Measurements from ENCODE around the gene HMGB1. TPM values are rescaled to one million over a fixed set of nuclear protein-coding genes. Genes with fewer than 3 reads are reported as not detected.

Gene HMGB1
- total RNA-seq, 3 donors from 2014 or later, result 178 to 303 (median 259) TPM

DNA sequence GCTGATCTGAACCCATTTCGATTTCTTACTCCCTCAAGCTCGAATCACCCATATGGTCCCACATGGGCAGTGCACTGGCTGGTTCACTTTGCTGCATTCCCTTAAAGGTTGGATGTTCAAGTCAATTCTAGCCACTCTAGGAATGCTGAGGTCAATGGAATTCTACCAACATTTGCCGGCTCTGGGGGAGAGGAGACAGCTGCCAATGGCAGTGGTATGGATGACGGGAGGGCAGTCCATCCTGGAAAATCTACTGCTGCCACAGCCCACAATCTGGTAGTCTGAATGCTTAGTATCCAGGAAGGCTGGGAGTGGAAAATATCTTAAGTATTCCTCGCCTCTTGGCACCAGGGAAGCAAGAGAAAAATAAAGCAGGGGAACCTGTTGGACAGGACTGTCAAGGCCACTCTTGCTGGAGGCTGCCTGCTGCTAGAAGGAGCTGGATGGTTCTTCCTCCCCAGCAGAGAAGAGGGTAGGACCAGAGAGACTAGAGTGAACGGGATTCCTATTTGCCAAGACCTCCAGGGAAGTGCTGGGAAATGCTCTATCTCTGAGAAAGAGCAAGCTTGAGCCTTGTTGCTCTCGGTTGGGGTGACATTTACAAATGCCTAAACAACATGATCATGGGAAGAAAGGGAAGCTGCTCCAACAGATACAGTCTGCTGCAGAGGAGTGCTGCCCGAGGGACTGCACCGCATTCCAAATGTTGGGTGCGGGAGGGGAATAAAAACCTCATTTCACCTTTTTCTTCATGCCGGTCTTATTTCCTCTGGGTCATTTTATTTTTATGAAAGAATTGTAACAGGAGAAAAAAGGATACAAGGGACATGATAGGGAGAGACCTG, 20.7 kb upstream of the HMGB1 start:
- H3K9me3 ChIP-seq, result no peaks in the 10 kb centered on the region
- ATAC-seq, result peak; percentile 54
- no peaks in the 10 kb centered on the region for H3K4me1 ChIP-seq (ENCODE audit: low read depth)
- H3K36me3 ChIP-seq (ENCODE audit: low read depth), result no peaks in the 10 kb centered on the region
- DNase-seq, result peak in 1 of 3 donors; percentile 61
- H3K4me3 ChIP-seq, result no peak overlapping the region
- intact Hi-C loops (cut with DNase I, micrococcal nuclease), result no loop called here
- TF ChIP-seq, protein P1, sequence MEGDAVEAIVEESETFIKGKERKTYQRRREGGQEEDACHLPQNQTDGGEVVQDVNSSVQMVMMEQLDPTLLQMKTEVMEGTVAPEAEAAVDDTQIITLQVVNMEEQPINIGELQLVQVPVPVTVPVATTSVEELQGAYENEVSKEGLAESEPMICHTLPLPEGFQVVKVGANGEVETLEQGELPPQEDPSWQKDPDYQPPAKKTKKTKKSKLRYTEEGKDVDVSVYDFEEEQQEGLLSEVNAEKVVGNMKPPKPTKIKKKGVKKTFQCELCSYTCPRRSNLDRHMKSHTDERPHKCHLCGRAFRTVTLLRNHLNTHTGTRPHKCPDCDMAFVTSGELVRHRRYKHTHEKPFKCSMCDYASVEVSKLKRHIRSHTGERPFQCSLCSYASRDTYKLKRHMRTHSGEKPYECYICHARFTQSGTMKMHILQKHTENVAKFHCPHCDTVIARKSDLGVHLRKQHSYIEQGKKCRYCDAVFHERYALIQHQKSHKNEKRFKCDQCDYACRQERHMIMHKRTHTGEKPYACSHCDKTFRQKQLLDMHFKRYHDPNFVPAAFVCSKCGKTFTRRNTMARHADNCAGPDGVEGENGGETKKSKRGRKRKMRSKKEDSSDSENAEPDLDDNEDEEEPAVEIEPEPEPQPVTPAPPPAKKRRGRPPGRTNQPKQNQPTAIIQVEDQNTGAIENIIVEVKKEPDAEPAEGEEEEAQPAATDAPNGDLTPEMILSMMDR (IDR thresholded peaks at IDR 0.05), result no peak

DNA sequence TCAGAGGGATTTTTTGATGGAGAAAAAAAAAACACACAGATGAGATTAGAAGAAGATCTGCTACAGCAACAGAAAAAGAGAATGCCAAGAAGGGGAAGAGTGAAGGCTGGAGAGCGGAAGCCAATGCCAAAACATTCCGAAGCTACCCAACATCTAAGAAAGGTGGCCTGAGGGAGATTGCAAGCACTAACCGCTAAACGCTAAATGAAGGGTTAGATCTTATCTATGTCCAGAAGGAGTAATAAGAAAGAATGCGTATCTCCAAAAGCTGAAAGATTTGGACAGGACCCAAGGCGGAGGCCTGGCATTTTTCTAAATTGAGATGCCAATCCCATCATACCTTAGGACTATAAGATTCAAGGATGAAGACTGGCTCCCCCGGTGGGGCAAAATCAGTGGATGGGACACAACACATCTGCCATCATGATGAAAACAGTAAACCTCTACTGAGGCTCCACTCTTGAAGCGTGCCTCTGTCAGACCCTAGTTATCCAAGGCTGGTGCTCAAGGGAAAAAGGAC, 15.6 kb upstream of the HMGB1 start:
- TF ChIP-seq, protein P1 (IDR thresholded peaks at IDR 0.05), result no peak
- H3K36me3 ChIP-seq (ENCODE audit: low read depth), result no peaks in the 10 kb centered on the region
- ATAC-seq, result no peak
- H3K4me1 ChIP-seq (ENCODE audit: low read depth), result no peaks in the 10 kb centered on the region
- no peak for DNase-seq
- no peaks in the 10 kb centered on the region for H3K9me3 ChIP-seq
- H3K4me3 ChIP-seq, result no peak overlapping the region
- intact Hi-C loops (cut with DNase I, micrococcal nuclease), result no loop called here

DNA sequence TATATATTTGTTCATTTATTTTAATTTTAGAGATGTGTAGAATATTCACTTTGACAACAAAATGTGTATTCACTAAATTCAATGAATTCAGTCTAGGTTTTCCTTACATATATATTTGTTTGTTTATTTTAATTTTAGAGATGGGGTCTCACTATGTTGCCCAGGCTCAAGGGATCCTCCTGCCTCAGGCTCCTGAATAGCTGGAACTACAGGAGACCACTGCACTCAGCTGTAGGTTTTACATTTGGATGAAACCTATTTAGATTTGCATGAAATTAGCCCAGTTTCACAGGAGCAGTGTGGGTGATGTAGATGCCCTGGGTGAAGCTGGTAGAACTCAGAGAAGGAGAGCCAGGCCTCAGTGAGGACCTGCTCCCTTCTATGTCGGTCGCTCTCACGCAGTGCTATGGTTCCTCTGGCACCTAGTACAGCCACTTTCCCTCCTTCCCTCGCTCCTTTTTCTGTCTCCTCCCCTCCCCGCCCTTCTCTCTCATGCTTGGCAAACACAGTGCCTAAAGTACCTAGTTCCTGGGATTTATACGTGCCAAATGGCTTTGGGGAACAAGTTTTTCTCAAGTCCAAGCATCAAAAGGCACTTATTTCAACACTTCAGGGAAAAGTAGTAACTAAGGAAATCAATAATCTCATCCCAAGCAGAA, 14.7 kb upstream of the HMGB1 start:
- Histone ChIP-seq H3K9me3 (no peaks in the 10 kb centered on the region), H3K4me3 (no peak overlapping the region), H3K4me1 (ENCODE audit: low read depth) (no peaks in the 10 kb centered on the region), H3K36me3 (ENCODE audit: low read depth) (no peaks in the 10 kb centered on the region)
- ATAC-seq, result peak; percentile 82
- TF ChIP-seq, protein P1 (IDR thresholded peaks at IDR 0.05), result no peak
- peak in 1 of 3 donors; percentile 39 for DNase-seq
- intact Hi-C loops (cut with DNase I, micrococcal nuclease), result no loop called here

DNA sequence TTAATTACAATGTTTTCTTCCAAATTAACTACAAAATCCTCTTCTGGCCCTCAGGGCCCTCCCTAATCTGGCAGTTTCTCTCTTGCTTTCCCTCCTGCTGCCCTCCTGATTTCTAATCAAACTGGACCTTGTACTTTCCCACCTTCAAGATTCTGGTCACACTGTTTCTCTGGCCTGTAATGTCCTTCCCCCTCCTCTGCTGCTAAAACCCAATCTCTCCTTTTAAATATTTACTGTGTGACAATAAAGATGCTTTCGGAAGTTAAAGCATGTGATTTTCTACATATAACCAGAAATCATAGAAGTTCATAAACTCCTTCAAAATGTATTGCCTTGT, 14.1 kb upstream of the HMGB1 start:
- no peak for ATAC-seq
- TF ChIP-seq, protein P1 (IDR thresholded peaks at IDR 0.05), result no peak
- Histone ChIP-seq H3K36me3 (ENCODE audit: low read depth) (no peaks in the 10 kb centered on the region), H3K4me1 (ENCODE audit: low read depth) (no peaks in the 10 kb centered on the region), H3K9me3 (no peaks in the 10 kb centered on the region), H3K4me3 (no peak overlapping the region)
- DNase-seq, result no peak
- intact Hi-C loops (cut with DNase I, micrococcal nuclease), result loop anchor here in 1 of 2 donors (10.0 kb wide), 1 partner anchor 325 kb away; no protein-coding TSS in a partner anchor

DNA sequence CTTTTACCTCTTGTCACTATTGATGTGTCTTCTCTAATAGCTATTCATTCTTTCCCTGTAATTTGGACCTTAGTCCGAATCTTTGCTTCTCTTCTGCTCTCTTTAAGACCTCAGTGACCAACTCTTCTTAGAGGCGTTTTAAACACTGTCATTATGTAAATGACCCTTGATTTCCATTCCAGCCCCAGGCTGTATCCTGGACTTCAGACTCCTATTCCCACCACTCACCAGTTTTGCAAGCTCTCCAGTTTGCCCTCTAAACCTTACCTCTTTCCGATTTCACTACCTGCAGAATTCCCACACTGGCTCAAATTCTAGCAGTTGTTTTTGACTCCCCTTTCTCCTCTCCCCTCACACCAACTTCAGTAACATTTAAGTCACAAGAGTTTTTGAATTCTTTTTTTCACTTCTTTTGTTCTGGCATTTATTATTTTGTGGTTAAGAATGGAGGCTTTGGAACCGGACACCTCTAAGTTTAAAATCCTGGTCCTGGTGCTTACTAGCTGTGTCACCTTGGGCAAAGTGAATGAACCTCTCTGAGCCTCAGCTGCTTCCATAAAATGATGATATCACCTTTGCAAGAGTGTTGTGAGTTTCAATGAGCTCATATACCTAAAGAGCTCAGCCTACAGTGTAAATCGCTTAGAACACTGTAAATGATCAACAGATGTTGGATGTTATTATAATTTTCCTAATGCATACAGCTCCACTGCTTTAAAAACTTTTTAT, 13.6 kb upstream of the HMGB1 start:
- peak; percentile 54 for ATAC-seq
- TF ChIP-seq, protein P1 (IDR thresholded peaks at IDR 0.05), result no peak
- Histone ChIP-seq H3K36me3 (ENCODE audit: low read depth) (no peaks in the 10 kb centered on the region), H3K4me3 (no peak overlapping the region), H3K9me3 (no peaks in the 10 kb centered on the region), H3K4me1 (ENCODE audit: low read depth) (no peaks in the 10 kb centered on the region)
- intact Hi-C loops (cut with DNase I, micrococcal nuclease), result loop anchor here in 1 of 2 donors (10.0 kb wide), 1 partner anchor 325 kb away; no protein-coding TSS in a partner anchor
- DNase-seq, result no peak

All from mucosa of descending colon (tissue), 3 donors.